Measurements from ENCODE around the gene PRTN3.

DNA sequence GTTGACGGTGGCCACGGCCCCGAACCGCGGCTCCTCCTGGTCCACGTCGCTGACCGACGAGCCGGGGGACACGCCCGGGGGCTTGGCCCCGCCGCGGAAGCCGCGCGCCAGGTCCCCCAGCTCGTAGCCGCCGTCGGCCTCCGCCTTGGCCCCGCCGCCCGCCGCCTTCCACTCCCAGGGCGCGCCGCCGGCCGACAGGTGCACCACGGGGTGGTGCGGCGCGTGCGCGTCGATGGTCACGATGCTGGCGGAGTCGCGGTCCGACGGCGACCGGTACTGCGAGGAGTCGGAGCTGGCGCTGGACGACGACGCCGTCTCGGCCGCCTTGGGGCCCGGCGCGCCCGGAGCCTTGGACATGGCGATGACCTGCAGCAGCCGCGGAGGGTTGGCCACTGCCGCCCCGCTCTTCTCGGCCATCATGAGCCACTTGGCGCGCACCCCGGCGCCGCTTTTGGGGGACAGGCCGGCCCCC is 28.0 kb upstream of the PRTN3 start:
- TF ChIP-seq, protein P1, sequence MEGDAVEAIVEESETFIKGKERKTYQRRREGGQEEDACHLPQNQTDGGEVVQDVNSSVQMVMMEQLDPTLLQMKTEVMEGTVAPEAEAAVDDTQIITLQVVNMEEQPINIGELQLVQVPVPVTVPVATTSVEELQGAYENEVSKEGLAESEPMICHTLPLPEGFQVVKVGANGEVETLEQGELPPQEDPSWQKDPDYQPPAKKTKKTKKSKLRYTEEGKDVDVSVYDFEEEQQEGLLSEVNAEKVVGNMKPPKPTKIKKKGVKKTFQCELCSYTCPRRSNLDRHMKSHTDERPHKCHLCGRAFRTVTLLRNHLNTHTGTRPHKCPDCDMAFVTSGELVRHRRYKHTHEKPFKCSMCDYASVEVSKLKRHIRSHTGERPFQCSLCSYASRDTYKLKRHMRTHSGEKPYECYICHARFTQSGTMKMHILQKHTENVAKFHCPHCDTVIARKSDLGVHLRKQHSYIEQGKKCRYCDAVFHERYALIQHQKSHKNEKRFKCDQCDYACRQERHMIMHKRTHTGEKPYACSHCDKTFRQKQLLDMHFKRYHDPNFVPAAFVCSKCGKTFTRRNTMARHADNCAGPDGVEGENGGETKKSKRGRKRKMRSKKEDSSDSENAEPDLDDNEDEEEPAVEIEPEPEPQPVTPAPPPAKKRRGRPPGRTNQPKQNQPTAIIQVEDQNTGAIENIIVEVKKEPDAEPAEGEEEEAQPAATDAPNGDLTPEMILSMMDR (conservative IDR thresholded peaks at IDR 0.05), result no peak
- no peak for TF ChIP-seq ZFX (IDR thresholded peaks at IDR 0.05)

All from C4-2B (cell line).